ENCODE results near the gene FSD1L.

The FSD1L gene

GRCh38 chr9:105444130-105444529 lies 3.7 kb upstream of the FSD1L start:
- TF ChIP-seq CTCF (IDR thresholded peaks at IDR 0.05; ENCODE audit: insufficient read depth, missing control alignments) = no peak

DNA sequence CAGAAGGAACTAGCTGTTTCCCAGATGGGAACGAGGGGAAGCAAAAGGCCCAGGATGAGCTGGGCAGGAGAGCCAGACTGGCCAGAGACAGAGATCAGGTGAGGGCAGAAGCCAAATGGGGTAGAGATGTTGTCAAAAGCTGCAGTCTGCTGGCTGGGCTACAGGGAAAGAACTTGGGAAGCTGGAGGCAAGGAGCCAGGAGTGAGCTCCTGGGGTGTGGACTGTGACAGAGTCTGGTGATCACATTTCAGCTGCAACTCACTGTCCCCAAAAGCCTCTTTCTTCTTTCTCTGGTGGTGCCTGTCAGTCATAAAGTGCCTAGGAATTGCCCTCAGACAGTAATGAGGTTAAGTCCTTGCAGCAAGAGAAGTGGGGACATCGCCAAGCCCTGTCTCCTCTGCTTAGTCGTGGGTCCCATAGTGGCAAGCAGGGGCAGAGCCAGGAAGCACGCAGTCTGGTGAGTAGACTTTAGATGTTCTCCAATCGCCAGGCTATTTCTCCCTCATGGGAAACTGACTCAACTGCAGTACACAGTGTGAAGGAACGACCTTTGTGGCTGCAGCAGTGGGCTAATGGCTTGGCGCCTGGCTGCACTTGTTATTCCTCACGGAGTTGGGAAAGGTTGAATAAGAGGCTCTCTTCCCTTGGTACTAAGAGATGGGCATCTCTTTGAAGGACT lies 2.5 kb upstream of the FSD1L start:
- FAIRE-seq = no peak

More at GRCh38 chr9:105444130-105444529, 3.7 kb upstream of the FSD1L start:
- FAIRE-seq = no peak
- DNase-seq (ENCODE audit: insufficient read length, low spot score) = no peak

GRCh38 chr9:105447386-105447813 lies 434 bp upstream of the FSD1L start:
- DNase-seq (ENCODE audit: insufficient read length, low spot score) (no peak), FAIRE-seq (no peak)
- no peak for TF ChIP-seq CTCF (IDR thresholded peaks at IDR 0.05; ENCODE audit: insufficient read depth, missing control alignments)

More for the DNA sequence above, 2.5 kb upstream of the FSD1L start:
- DNase-seq (ENCODE audit: insufficient read length, low spot score) = no peak
- no peak for TF ChIP-seq CTCF (IDR thresholded peaks at IDR 0.05; ENCODE audit: insufficient read depth, missing control alignments)

GRCh38 chr9:105449081-105449480 lies 1.2 kb downstream of the FSD1L start:
- FAIRE-seq = no peak
- no peak for TF ChIP-seq CTCF (IDR thresholded peaks at IDR 0.05; ENCODE audit: insufficient read depth, missing control alignments)
- no peak for DNase-seq (ENCODE audit: insufficient read length, low spot score)

- TF ChIP-seq CTCF (IDR thresholded peaks at IDR 0.05; ENCODE audit: insufficient read depth, missing control alignments) = no peak
- FAIRE-seq (no peak), DNase-seq (ENCODE audit: insufficient read length, low spot score) (no peak)
Measured at GRCh38 chr9:105452185-105452584, 4.4 kb downstream of the FSD1L start.

DNA sequence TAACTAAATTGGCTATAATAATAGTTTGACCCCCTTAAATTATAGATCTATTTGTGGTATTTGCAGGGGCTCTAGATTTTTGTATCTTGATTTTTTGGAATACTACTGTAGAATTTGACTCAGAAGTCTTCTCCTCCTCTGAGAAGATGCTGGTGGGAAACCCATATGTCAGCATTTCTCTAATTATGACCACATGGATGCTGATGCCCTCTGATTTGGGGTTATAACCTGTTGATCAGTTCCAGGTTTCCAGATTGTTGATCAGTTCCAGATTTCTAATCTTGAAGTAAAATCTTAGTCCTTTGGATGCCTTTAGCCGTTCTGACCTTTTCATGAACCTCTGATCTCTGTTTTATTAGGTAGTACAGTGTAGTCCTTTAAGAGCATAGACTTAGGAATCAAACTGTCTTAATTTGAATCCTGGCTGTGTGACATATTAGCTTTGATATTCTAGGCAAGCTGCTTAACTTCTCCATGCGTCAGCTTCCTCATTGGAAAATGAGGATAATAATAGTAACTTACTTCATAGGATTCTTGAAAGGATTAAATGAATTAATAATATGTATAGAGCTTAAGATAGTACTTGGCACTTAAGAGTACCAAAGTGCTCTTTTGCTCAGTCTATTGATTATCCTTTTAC lies 8.1 kb downstream of the FSD1L start:
- TF ChIP-seq CTCF (IDR thresholded peaks at IDR 0.05; ENCODE audit: insufficient read depth, missing control alignments) = no peak
- DNase-seq (ENCODE audit: insufficient read length, low spot score) (no peak), FAIRE-seq (no peak)

All from D721Med (cell line).